HG02840 (cell line): ENCODE results near the gene JPH3.

Experiments
- ATAC-seq: cut with Tn5 transposase; IDR thresholded peaks from one replicate; pipeline ENCODE4 v1.9.1; 2021; ENCODE audit warnings: mild to moderate bottlenecking, moderate library complexity, moderate number of reproducible peaks; ENCODE audit not compliant: unreplicated experiment, low FRiP score

JPH3 gene

DNA sequence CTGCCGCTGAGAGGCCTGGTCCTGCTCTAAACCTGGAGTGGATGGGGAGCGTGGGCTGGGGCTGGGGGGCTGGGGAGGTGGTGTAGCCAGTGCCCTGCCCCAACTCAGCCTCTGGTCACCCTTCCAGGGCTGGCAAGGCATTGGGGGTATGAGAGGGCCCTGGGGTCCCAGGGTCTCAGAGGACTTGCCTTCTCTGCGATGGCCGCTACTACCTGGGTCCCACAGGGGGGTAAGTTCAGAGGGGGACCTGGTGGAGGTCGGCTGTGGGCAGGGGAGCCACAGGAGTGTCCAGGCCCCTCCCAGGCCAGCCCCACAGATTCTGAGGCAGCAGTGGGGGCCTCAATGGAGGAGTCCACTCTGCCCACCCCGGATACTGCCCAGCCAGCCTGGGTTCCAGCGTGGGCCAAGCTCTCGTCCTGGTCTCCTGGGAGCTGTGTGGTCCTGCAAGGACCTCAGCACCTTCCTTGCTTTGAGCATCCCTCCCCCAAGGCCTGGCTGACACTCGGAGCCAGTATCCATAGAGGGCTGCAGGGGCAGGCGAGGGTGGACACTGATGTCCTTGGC is 20.5 kb downstream of the JPH3 start:
- no peak for ATAC-seq

DNA sequence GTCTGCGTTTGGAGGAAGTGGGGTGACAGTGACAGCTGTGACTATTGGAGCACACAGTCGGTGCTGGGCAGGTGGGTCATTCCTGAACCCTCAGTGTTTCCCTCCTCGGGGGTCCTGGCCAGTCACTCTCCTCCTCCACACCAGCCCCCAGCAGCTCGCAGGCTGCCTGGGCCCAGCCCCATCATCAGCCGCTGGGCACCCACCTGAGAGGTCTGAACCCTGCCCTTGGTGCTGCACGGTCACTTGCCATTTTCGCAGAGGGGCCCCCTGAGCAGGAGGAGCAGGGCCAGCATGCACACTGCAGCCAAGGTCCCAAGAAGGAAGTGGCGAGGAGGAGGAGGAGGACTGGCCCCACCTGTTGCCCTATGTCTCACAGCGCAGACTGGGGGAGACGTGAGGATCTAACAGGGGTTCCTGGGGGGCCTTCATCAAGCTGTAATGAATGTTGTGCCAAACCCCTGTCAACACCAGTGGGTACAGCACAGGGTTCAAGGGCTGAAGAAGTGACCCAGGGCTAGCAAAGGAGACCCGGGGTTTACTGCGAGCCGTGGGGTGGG is 23.0 kb downstream of the JPH3 start:
- ATAC-seq: no peak

DNA sequence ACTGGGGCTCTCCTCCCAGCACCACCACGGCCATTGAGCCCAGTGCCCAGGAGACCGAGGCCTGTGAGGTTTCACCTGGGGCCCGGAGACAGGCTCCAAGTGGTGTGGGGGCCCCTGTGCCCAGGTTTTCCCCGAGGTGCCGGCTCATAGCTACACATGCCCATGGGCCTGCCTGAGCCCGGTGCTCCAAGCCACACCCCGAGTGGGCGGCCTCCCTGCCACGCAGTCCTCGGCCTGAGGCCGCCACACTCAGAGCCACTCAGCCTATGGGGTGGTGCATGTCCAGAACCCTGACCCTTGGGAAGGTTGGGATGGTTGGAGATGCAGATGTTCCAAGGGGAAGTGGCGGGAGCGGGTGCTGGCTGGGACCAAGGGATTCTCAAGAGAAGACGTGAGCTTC is 24.1 kb downstream of the JPH3 start:
- no peak for ATAC-seq

DNA sequence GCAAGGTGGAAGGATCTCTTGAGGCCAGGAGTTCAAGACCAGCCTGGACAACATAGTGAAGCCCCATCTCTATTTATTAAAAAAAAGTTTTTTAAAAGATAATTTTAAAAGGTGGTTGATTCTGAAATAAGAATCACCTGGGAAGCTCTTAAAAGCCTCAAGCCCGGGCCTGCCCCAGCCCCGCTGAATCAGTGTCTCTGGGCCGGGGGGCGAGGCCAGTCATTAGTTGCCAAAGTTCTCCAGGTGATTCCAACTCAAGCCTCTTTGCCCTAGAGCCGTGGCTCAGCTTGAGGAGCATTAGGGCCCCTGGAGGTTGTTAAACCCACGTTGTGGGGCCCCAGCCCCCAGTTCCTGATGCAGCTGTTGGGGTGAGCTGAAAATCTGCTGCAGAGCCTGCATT is 24.6 kb downstream of the JPH3 start:
- ATAC-seq: no peak

DNA sequence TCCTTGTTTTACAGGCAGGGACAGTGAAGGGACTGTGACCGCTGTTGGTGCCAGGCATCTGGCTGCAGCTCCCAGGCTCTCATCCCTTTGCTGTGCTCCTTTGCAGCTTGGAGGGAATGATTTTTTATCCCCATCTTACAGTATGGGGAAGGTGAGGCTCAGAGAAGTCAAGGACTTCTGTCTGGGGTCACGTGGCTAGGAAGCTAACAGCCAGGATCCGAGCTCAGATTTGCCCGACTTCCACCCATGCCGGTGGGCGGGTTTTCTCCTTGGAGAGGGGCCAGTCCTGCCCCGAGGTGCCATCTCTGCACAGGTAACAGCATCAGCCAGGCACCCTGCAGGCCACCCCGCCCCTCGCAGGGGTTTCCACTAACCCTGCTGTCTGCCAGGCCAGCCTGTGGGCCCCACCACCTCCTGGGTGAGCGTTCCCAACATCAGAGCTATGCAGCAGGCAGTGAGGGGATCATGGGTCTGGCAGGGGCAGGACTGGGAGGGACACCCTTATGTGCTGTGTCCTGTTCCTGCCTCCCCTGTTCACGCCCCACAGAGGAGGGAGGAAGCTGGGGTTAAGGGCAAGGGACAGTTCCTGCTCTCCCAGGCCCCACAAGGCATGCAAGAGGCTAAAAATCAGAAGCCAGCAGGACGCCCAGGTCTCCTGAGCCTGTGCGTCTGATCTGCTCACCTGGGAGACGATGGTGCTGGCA is 25.4 kb downstream of the JPH3 start:
- no peak for ATAC-seq

DNA sequence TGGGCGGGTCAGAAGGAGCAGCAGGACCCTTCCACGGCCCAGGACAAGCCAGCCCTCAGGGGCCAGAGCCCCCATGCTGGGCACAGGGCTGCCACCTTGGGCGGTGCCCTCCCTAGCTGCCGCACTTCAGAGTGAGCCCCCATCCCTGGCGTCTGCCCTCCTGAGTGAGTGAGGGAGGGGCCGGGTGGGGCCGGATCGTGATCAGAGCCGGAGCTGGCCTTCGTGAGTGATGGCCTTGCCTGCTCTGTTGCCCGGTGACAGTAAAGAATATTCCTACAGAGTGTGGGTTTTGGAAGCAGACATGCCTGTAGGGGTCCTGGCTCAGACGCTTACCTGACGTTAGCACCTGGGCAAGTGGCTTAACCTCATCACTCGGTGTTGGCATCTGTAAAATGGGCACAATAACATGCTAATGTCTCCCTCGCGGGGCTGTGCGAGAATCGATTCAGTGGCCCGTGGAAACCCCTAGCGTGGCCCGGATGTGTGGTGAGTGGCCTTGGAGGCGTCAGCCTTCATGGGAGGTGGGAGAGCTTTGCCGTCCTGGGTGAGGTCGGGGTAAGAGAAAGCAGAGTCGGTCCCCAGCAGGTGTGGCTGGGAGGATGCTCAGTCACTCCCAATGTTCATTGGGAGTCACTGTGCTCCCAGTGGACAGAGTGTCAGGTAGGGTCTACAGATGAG is 26.1 kb downstream of the JPH3 start:
- ATAC-seq: no peak

DNA sequence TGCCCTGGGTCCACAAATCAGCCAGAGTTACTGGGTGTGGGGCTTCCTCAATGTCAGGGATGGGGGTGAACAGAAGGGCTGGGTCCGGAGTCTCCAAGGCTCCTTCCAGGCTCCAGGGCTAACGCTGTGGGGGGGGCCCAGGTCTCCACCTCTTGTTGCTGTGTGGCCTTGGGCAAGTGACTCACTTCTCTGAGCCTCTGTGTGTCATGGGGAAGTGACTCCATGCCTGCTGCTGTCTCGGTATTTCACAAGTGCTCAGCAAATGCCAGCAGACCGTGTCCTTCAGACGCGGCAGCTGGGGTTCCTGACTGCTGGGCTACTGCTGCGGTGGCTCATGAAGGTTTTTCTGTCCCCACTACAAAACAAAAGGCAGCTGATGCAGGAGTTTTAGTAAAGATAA is 26.6 kb downstream of the JPH3 start:
- no peak for ATAC-seq

DNA sequence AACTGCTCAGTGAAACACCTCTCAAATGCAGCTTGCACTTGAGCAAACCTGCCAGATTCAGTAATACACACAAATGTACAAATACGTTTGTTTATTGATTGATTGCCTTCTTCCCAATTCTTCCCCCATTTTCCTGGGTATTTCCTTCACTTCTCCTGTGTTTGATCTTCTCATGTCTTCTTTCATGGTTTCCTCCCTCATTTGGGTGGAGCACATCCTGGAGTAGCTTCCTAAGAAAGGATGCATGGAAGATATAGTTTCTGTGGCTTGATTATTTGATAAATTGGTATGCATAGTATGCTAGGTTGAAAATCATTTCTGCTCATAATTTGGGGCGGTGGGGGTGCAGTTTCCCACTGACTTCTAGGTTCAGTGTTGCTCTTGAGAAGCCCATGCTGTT is 28.8 kb downstream of the JPH3 start:
- ATAC-seq: no peak

DNA sequence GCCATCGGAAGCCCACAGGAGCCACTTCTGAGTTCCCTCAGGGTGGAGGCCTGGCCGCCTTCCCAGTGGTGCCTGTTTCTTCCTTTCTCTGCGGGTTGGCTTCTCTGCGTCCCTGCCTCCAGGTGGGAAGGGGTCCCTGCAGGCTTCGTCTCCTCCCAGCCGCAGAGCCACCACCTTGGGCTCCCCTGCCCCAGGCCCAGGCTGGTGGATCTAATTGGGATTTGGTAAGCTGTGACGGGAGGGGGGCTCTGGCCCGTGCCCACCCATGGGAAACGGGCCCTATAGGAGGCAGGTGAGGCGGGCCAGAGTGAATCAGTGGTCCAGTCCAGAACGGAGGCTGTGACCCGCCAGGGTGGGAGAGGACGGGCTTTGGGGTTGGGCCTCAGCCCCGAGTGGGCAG is 32.1 kb downstream of the JPH3 start:
- no peak for ATAC-seq

DNA sequence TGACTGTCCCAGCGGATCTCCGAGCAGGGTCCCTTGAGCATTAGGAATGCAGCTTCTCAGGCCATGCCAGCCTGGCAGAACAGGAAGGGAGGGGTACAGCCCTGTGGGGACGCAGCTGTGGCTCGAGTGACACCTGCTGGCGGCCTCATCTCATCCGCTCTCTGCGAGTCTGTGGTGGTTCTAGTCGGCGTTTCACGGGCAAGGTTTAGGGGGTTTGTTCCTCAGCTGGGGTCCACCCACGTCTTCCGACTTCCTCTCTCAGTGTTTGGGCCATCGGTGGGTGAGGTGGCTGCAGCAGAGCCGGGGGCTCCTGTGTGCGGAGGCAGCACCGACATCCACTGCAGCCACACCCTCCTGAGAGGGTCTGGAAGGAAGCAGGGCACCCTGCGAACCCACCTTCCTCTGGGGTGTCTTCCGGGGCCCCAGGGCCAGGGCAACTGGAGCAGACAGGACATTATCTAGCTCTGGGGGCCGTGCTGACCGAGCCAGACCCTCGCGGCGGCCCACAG is 33.3 kb downstream of the JPH3 start:
- ATAC-seq: no peak

DNA sequence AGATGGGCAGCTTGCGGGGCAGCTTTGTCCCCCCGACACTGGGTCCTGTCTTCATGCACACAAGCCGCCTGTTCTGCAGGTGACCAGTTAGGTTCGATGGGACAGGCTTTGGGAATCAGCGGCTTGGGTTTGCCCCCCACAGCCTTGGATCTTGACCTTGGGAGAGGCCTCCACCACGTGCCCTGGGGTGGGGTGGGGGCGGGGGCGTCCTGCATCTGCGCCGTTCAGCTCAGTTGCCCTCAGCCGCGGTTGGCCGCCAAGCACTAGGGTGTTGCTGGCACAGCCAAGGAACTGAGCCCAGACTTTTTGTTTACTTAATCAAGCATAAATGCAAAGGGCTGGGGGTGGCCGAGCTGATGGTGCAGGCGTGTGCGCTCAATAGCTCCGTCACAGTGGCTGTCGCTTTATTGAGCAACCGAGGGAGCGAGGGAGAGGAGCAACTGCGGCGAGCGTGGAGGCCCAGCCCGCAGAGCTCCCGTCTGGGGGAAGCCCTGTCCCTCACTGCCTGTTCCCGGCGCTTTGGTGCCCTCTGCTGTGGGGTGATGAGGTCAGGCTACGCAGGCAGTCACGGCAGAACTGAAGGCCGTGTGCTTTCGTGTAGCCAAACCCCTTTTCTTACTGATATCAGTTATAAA is 33.9 kb downstream of the JPH3 start:
- no peak for ATAC-seq

DNA sequence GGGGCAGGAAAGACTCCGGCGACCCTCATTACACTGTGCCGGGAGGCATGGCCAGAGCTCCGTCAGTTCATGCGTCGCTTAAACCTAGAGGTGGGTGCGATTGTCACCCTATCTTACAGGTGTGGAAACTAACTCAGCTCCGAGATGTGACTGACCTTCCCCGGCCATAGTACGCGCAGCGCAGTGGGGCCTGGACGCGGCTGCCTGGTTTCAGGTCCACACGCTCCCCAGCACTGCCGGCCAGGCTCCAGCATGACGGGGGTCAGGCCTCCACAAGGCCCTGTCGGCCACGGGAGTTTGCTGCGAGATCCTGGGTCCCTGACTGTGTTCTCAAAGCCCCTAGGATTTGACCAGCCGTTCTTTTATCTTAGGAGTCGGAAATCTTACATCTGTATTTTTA is 34.4 kb downstream of the JPH3 start:
- no peak for ATAC-seq

DNA sequence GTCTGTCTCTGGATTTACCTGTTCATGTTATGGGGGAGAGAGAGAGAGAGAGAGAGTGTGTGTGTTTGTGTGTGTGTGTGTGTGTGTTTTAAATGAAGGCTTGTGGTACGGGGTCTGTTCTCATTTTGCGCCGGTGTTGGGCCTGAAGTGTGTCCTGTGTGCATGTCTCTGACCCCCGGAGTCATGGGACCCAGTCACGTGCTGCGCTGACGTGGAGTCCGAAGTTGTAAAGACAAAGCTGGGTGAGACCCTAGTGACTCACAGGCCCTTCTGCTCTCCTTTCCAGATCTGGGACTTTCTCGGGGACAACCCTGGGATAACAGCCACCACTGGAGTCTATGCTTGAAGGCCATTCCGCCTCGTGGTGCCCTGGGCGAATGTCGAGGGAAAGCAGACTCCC is 35.0 kb downstream of the JPH3 start:
- ATAC-seq: no peak

DNA sequence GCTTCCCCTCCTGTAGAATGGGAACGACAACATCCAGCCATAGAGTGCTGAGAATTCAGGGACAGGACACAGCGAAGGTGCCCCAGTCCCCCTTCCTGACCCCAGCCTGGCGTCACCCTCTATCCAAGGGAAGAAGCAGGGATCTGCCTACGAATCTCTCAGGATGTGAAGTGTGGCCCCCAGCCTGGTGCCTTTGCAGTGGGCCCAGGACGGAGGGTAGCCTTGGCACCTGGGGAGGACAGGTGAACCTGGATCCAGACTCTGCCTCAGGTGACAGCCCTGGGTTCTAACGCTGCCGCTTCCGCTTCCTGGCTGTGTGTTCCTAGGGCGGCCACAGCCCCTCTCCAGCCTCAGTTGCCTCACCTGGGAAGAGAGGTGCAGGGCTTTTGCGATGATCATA is 36.4 kb downstream of the JPH3 start:
- ATAC-seq: no peak

DNA sequence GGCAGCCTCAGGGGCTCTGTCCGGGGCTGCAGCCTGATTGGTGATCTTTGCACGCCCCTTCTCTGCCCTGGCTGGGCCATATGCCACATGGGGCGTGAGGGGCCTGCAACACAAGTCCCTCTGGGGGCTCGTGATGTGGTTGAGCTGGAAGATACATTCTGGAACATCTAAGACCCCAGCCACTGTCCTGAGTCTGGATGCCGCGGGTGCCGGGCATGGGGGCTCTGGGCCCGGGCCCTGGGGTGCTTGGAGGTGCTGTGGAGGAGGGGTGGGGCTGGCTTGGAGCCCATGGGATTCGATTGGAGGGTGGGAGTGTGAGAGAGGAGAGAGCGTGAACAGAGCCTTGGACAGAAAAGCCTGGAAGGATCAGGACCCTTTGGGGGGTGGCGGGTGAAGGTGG is 39.4 kb downstream of the JPH3 start:
- ATAC-seq: no peak

DNA sequence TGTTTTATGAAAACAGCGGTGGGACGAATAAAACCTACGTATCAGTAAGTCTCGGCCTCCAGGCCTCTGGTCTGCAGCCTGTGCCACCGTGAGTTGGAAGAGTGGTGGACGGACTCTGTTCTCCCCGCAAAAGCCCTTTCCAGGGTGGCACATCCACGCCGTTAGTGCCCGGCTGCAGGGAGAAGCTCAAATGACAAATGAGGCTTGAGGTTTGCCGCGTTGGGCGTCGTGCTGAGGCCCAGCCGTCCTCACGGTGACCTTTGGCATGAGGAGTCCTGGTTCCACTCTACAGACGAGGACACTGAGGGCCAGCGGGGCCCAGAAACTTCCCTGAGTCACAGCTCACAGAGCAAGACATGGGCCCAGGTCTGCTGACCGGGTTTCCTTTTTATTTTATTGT is 40.2 kb downstream of the JPH3 start:
- no peak for ATAC-seq

DNA sequence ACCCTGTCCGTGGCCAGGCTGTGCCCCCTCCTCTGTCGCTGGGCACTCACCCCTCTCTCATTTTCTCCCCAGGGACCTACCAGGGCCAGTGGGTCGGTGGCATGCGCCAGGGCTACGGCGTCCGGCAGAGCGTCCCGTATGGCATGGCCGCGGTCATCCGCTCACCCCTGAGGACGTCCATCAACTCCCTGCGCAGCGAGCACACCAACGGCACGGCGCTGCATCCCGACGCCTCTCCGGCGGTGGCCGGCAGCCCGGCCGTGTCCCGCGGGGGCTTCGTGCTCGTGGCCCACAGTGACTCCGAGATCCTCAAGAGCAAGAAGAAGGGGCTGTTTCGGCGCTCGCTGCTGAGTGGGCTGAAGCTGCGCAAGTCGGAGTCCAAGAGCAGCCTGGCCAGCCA is 41.9 kb downstream of the JPH3 start:
- no peak for ATAC-seq

DNA sequence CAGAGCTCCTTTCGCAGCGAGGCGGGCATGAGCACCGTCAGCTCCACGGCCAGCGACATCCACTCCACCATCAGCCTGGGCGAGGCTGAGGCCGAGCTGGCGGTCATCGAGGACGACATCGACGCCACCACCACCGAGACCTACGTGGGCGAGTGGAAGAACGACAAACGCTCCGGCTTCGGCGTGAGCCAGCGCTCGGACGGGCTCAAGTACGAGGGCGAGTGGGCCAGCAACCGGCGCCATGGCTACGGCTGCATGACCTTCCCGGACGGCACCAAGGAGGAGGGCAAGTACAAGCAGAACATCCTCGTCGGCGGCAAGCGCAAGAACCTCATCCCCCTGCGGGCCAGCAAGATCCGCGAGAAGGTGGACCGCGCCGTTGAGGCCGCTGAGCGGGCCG is 42.3 kb downstream of the JPH3 start:
- ATAC-seq: no peak

DNA sequence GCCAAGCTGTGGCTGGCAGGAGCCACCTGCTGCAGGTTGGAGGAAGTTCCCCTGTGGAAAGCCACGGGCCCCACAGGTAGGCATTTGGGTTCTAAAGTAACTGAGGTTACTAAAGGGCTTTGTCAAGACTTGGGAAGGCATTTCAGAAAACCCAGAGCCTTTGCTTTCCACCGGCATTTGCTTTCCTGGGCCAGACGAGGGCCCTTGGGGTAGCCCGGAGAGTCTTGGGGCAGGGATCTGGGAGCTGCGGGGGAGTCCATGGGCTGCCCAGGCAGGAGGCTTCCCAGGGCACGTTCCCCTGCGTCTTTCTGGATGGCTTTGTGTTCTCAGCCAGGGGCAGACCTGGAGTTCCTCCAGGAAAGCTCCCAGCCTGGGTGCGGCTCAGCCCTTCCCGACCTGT is 43.5 kb downstream of the JPH3 start:
- no peak for ATAC-seq

DNA sequence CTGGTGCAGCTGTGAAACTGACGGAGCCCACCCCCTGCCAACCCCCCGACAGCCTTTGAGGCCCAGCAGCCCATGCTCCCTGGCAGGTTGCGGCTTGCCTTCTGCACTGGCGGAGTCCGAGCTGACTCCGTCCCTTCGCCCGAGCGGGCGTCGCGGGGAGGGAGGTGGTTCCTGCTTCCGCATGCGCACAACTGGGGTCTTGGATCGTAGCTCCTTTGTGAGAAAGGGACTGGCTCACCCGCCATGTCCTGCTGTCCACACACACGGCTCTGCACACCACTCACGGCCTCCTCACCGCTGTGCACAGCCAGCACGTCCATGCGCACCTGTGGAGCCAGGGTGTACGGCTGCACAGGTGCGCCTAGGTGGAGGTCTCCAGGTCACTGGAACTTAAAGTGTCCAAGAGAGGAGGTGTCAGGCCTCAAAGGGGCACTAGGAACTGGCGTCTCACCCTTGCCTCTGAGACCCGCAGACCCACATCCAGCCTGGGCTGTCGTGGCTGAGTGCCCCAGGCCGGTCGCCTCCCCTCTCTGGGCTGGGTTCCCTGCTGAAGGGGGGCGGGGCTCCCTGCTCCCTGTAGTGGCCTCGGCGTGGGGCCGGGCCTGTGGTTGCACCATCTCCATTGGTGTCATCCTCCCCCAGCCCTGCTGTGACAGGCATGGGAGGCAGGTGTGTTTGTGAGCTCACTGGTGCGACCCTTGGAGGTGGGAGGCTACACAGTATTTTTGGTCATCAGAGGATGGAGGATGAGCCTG is 45.3 kb downstream of the JPH3 start:
- no peak for ATAC-seq
